GM19351 (cell line): ENCODE data around the gene ORC4.
"Not testable (repeated sequence)": the region's sequence is repeated elsewhere in the genome, so short reads cannot be mapped to it uniquely, and the experiment has no call there.

Experiments used
- ATAC-seq: cut with Tn5 transposase; IDR thresholded peaks from one replicate; pipeline ENCODE4 v1.9.1; 2021; ENCODE audit warnings: mild to moderate bottlenecking, moderate library complexity; ENCODE audit not compliant: unreplicated experiment

ORC4 gene

DNA sequence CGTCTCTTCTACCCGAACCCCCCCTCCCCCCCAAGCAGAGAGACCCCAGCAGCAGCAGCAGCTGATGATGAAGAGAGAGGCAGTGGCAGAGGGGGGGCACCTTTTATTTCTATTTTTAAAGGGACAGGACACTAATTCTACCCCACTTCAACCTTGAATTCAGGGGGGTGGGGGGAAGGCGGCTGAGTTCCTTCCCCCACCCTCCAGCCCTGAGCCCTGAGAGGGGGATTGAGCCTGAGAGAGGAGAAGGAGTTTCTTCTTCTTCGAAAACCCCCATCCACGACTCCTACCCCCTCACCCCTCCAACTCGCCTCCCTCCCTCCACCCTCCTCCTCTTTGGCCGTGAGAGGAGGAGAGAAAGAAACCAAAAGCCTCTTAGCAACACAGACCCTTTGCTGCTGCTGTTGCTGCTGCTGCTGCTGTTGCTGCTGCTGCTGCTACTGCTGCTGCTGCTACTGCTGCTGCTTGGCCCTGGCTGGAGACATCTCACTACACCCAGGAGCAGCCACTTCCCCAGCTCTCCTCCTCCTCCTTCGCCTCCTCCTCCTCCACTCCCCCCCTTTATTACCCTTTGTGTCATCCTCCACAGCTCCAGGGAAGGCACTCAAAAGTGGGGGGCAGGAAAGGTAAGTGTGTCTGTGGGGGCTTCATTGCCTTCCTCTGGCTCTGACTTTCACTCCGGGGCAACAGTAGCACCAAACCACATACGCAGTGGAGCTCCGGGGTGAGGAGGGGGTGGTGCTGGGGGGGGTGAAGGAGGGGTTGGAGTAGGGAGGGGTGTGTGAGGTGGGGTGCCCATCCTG lies 723 bp upstream of the ORC4 start, which contains the start of gene MBD5:
TSS of gene MBD5 (plus strand) at position 33 of the 803 bp plus-strand sequence.
- ATAC-seq, result peak; percentile 35

DNA sequence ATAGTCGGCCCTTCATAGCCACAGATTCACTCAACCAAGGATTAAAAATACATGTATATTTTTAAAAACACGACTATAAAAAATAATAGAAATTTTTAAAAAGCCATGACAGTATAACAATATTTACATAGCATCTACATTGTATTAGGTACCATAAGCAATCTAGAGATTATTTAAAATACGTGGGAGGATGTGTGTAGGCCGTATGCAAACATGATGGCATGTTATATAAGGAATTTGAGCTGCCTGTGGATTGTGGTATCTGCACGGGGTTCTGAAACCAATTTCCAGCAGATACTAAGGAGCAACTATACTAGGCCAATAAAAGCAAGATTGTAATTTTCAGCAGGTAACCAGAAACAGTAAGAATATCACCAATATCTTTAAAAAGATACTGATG lies 5.9 kb downstream of the ORC4 start:
- no peak for ATAC-seq

DNA sequence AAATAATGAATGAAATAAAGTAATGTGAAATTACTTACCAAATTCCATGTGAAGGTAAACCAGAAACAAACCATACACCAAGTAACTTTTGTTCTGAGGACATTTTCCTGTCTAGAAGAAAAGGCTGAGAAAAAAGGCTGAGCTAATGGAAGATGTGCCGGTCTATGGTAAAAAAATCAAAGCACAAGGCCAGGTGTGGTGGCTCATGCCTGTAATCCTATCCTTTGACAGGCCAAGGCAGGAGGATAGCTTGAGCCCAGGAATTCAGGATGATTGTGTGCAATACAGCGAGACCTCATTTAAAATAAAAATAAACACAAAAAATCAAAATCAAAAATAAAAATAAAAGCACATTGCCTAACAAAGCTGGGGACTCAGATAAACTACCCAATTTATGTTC lies 6.7 kb downstream of the ORC4 start:
- ATAC-seq, result no peak

DNA sequence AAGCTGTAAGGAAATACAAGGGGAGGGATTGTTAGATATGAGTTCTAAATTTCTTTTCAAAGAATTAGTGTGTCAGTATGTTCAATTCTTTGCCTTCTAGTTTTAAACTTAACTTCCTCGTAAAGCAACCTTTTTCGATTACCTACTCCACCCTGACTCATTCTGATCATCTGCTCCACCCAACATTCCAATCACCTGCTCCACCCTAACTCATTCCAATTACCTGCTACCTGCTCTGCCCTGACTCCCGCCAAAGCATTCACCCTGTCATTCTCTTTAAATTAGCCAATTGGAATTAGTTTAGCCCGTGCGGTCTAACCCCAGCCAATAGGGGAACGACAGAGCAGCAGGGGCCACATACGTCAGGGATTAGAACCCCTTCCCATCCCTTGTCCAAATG lies 12.1 kb downstream of the ORC4 start:
- ATAC-seq, result not testable (repeated sequence)

DNA sequence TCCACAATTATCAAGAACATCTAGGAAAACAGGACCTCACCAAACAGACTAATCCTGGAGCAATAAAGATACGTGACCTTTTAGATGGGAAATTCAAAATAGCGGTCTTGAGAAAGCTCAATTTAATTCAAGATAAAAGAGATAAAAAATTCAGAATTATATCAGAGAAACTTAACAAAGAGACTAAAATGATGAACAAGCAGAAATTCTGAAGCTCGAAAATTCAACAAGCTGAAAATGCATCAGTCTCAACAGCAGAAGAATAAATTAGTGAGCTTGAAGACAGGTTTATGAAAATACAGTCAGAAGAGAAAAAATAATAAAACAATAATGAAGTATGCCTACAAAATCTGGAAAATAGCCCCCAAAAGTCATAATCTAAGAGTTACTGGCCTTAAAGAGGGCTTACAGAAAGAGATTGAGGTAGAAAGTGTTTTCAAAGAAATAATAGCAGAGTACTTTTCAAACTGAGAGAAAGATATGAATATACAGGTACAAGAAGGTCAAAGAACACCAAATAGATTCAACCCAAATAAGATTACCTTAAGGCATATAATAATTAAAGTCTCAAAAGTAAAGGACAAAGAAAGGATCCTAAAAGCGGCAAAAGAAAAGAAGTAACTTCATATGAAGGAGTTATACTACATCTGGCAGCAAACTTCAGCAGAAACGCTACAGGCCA lies 13.2 kb downstream of the ORC4 start:
- no peak for ATAC-seq

DNA sequence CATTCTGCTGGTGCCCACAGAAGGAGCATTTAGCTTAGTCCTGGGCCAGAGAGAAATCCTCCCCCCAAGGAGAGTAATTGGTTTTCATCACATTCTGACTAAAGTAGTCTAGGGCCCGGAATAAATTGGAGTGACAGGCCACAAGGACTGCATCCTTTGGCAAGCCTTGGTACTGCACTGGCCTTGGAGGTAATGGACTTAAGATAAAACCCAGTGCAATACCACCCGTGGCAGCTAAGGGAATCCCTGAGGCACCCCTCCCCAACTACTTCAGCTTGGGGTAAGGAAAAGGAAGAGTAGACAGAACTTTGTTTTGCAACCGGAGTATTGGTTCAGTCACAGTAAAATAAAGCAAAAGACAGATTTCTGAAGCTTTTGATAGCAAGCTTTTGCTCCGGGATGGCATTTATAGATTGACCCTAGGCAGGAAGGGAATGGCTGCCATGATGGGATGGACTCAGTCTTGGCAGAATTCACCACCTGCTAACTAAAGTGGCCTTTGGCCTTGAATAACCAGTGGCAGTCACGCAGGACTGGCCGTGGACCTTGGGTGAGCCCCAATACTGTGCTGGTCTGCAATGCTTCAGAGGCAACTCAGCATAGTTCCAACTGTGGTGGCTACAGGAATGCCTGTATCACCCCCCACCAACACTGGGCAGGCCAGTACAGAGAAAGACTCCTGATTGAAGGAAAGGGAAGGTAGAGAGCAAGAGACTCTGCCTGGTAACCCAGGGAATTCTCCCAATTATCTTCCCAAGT lies 14.1 kb downstream of the ORC4 start:
- no peak for ATAC-seq

DNA sequence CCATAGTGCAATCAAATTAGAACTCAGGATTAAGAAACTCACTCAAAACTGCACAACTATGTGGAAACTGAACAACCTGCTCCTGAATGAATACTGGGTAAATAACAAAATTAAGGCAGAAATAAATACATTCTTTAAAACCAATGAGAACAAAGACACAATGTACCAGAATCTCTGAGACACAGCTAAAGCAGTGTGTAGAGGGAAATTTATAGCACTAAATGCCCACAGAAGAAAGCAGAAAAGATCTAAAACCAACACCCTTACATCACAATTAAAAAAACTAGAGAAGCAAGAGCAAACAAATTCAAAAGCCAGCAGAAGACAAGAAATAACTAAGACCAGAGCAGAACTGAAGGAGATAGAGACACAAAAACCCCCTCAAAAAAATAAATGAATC lies 18.1 kb downstream of the ORC4 start:
- ATAC-seq, result not testable (repeated sequence)

DNA sequence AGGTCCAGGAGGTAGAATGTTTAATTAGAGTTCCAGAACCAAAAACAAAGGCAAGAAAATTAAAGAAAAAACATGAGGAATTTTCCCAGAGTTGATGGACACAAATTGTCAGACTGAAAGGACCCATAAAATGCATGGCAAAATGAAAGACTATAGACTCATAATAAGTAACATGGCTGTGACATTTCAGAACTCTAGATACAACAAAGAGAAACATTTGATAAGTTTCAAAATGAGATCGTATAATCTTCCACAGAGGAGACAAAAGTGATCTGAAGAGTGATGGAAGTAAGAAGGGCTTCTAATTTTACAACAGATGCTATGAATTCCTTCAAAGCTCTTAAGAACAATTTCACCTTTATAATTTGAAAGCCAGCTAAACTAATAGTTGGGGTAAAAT lies 20.4 kb downstream of the ORC4 start:
- no peak for ATAC-seq

DNA sequence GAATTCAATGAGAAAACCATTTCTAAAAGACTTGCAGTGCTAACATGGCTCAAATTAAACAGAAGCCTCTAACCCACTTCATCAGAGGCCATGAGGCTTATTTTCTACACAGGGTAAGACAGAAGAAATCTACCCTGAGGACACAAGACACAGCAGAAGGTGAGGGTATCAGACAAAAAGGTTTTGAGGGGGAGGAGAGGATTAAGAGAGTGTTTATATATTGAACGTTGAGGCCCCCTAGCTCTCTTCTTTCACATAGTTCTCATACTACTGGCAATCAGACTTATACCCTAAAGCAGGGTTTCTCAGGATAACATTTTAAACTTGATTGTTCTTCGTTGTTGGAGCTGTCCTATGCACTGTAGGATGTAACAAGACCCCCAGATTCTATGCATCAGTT lies 21.4 kb downstream of the ORC4 start:
- no peak for ATAC-seq

DNA sequence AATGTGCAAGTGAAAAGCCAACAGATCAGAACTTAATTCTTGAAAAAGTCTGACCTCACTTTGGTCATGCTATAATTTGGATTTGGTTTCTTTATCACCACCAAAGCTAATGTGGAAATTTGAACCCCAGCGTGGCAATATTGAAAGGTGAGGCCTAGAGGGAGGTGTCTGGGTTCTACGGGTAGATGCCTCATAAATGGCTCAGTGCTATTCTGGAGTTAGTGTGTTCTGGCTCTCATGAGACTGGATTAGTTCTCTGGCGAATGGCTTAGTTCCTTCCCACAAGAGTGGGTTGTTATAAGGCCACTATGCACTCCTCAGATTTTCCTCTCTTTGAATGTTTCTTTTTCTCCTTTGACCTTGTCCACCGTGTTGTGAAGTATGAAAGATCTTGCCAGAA lies 22.3 kb downstream of the ORC4 start:
- ATAC-seq, result no peak

DNA sequence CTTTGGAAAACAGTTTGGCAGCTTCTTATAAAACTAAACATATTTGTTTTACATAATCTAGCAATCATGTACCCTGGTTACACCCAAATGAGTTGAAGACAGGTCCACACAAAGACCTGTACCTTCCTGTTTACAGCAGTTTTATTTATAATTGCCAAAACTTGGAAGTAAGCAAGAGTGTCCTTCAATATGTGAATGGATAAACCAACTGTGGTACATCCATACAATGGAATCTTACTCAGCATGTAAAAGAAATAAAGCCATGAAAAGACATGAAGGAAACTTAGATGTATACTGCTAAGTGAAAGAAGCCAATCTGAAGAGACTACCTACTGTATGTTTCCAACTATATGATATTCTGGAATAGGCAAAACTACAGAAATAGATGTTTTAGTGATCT lies 23.7 kb downstream of the ORC4 start:
- ATAC-seq, result no peak

DNA sequence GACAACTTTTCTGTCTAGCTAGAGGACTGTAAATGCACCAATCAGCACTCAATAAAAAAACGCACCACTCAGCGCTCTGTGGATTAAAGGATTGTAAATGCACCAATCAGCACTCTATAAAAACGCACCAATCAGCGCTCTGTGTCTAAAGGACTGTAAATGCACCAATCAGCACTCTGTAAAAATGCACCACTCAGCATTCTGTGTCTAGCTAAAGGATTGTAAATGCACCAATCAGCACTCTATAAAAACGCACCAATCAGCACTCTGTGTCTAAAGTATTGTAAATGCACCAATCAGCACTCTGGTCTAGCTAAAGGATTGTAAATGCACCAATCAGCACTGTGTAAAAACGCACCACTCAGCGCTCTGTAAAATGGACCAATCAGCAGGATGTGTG lies 25.6 kb downstream of the ORC4 start:
- not testable (repeated sequence) for ATAC-seq

DNA sequence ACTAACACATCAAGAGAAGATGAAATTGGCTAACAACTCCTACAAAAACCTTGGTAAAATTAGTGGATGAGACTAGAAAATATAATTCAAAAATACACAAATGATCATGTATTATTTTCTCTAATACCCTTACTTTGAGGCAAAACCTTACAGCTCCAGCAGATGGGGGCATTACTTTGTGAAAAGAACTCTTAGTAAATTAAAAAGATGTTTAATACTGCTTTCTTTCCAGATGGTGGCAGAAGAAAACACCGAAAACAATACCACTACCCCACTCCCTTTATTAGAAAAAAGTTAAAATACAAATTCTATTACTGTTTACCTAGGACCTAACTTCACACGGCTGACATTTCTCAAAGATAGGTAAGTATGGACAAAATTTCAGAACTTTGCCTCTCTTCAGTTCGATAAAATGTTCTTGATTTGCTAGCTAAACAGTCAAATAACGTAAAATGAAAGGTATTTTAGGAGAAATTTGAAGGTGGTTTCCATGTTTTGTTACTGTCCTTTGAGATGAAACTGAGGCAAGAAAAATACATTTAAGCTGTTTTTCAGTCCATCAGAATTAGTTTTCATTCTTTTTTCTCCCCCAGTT lies 30.6 kb downstream of the ORC4 start:
- ATAC-seq, result peak; percentile 85

DNA sequence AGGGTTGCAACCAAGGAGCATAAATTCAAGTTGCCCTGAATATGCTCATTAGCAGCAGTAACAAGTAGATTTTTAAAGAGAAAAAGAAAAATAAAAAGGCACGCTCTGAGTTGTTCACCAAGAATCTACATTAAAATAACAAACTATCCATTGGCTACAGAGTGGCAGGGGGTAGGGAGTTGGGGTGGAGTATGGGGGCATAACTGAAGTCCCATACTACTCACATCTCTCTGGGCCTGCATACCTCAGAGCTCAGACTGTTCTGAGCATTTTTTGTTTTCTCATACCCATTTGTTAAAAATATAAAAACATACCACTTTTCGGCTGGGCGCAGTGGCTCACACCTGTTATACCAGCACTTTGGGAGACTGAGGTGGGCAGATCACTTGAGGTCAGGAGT lies 31.4 kb downstream of the ORC4 start:
- no peak for ATAC-seq

DNA sequence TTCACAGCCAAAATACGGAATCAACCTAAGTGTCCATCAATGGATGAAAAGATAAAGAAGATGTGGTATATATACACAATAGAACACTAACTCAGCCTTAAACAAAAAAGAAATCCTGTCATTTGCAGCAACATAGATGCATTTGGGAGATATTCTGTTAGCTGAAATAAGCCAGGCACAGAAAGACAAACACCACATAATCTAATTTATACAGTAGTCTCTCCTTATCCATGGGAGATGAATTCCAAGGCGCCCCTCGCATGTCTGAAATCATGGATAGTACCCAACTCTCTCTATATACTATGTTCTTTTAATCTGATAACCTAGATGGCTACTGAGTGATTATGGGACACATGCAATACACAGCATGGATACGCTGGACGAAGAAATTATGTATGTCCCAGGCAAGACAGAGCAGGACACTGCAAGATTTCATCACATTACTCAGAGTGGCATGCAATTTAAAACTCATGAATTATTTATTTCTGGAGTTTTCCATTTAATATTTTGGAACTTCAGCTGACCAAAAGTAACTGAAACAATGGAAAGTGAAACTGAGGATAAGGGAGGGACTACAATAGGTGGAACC lies 39.5 kb downstream of the ORC4 start:
- no peak for ATAC-seq

DNA sequence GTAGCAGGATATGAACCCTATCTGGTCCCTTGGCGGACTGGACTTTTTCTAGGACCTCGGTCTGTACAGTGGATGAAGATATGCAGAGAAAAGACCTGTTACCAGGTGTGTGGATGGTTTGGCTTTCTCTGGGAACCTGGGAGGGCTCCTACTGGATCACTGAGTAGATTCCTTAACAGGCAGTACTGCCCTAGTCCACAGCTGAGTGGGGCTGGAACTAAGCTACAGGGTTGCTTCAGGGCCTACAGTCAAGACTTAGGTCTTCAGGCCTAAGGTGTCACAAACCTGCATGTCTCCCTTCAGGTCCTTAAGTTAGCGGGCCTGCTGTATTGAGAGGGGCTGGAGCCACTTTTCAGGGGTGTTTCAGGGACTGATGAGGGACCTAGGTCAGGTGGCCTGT lies 42.9 kb downstream of the ORC4 start:
- no peak for ATAC-seq

DNA sequence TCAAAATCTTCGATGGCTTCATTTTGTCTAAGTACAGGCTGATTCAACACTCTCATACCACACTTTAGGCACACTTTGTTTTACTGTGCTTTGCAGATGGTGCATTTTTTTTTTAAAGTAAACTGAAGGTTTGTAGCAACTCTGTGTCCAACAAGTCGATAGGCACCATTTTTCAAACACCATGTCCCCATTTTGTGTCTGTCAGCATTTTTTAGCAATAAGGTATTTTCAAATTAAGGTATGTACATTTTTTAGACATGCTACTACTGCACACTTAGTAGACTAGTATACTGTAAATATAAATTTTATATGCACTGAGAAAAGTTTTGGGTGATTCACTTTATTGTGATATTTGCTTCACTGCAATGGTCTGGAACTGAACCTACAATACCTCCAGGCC lies 44.4 kb downstream of the ORC4 start:
- ATAC-seq, result no peak

DNA sequence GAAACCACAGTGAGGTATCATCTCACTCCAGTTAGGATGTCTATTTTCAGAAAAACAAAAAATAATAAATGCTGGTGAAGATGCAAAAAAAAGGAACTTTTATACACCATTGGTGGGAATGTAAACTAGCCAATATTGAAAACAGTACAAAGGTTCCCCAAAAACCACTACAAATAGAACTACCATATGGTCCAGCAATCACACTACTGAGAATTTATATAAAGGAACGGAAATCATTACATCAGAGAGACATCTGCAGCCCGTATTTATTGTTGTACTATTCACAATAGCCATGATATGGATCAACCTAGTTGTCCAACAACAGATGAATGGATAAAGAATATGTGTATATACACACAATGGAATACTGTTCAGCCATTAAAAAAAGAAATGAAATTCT lies 52.0 kb downstream of the ORC4 start:
- ATAC-seq, result no peak

DNA sequence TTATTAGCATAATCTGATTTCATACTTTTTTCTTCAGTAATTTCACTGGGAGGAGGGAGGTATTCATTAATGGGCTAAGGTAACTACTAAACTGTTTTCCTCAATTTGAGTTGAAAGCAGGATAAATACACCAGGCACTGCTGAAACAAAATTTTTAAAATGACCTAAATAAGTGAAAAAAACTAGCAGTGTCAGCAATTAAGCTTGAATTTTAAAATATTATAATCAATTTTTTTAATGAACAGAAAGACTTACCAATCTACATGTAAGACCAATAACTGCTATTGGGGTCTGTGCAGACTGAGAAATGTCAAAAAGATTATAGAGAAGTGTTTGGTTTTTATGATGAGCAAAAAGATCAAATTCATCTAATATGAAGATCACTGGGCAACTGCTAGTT lies 68.4 kb downstream of the ORC4 start:
- ATAC-seq, result no peak

DNA sequence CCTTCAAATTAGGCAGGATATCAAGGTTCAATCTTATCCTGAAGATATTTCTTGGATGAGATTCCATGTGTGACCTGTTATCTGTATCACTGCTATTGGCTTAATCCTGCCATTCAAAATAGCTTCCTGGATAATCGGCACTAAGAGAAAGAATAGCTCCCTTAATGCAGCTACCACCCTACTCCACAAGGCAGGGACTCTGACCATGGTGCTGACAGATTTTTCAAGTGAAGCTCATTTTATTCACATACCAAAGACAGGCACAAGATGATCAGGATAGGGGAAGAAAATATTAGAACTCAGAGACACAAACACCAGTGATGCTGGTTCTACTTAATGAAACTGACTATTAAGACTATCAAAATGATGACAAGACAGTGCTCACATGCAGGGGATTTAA lies 74.9 kb downstream of the ORC4 start:
- no peak for ATAC-seq

DNA sequence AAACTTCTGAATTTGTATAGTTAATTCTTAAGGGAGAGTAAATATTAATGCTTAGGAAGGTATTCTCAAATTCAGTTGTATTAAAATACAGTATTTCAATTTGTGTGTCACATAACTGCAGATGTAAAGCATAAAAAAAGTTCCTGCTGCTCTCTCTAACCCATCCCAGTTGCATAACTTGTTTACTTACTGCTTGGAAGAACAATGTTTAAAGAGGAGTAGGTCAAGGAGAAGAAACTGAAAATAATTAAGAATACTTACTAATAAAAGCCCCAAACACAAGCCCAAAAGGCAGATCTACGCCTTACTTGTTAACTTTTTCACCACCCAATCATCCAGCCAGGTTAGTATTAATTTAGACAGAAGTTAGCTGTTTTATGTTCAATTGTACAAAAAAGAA lies 81.2 kb downstream of the ORC4 start:
- no peak for ATAC-seq
